Activated CD4-positive, alpha-beta T cell treated with anti-CD3 and anti-CD28 coated beads for 36 hours (primary cell): ENCODE results near the gene SNPH. TPM values are rescaled to one million over a fixed set of nuclear protein-coding genes. Genes with fewer than 3 reads are reported as not detected.

Experiments used
- ATAC-seq: fragments of 200-7000 bp; cut with Tn5 transposase; one replicate; pipeline ENCODE4 v1.10.0; 2021; ENCODE audit warnings: mild to moderate bottlenecking, moderate library complexity
- CTCF ChIA-PET: fragments of 350-600 bp; sonication (Branson Sonifier 250); formaldehyde crosslinking; loops from one replicate; lab custom pipeline; 2021; ENCODE audit warnings: antibody characterized with exemption; lab: Charles Lee
- POLR2A ChIA-PET: fragments of 350-600 bp; sonication (Branson Sonifier 250); formaldehyde crosslinking; loops from one replicate; lab custom pipeline; 2021; ENCODE audit warnings: antibody characterized with exemption, inconsistent platforms; lab: Charles Lee
- DNase-seq: peaks from one replicate; pipeline ENCODE4 v3.0.0-alpha.2; 2020
- H3K27ac Mint-ChIP-seq: one replicate; pipeline ENCODE4 v1.8.0; 2021; ENCODE audit warnings: mixed read lengths
- H3K27me3 Mint-ChIP-seq: one replicate; pipeline ENCODE4 v1.8.0; 2021; ENCODE audit warnings: mixed read lengths
- H3K36me3 Mint-ChIP-seq: one replicate; pipeline ENCODE4 v1.8.0; 2021; ENCODE audit warnings: low read depth, mixed read lengths
- H3K4me1 Mint-ChIP-seq: one replicate; pipeline ENCODE4 v1.8.0; 2021; ENCODE audit warnings: mixed read lengths
- H3K4me3 Mint-ChIP-seq: one replicate; pipeline ENCODE4 v1.8.0; 2021; ENCODE audit warnings: mild to moderate bottlenecking, moderate library complexity, mixed read lengths
- H3K9me3 Mint-ChIP-seq: one replicate; pipeline ENCODE4 v1.8.0; 2021; ENCODE audit warnings: low read depth, mixed read lengths
- intact Hi-C, 2 experiments: fragments of 100-400 bp; cut with DNase I in 1 of 2; cut with micrococcal nuclease in 1 of 2; formaldehyde crosslinking; loops; one replicate each; pipeline versions ENCODE4 v1.14.2 to v1.15.1; 2022 to 2024; cut with DNase I, micrococcal nuclease
- total RNA-seq, 2 experiments: library from RNA; stranded (reverse); gene quantifications; one replicate each; pipeline ENCODE4 v1.2.3, GENCODE V29; 2021

Gene SNPH
- total RNA-seq, 2 experiments from 2014 or later: 2.5 to 2.9 TPM

- no peak overlapping the region for H3K27ac Mint-ChIP-seq
- intact Hi-C loops: no loop called here
- H3K27me3 Mint-ChIP-seq: no peaks in the 10 kb centered on the region
- H3K36me3 Mint-ChIP-seq: peaks cover 13% of the 10 kb centered on the region
- ChIA-PET POLR2A (no interaction called here), CTCF (interaction anchor here (1.1 to 1.5 kb wide), 3 partner anchors 9 to 37 kb away, joined by 3 to 4 read pairs (median 3); no protein-coding TSS in a partner anchor)
- peaks cover 24% of the 10 kb centered on the region for H3K4me1 Mint-ChIP-seq
- H3K9me3 Mint-ChIP-seq: peaks cover 8% of the 10 kb centered on the region
- DNase-seq (no peak), ATAC-seq (peak; percentile 49)
- no peak overlapping the region for H3K4me3 Mint-ChIP-seq
Observed at GRCh38 chr20:1345030-1345755, 79.1 kb downstream of the SNPH start.

- H3K36me3 Mint-ChIP-seq: peaks cover 18% of the 10 kb centered on the region
- no peak overlapping the region for H3K4me3 Mint-ChIP-seq
- DNase-seq: no peak
- intact Hi-C loops: no loop called here
- H3K27ac Mint-ChIP-seq: no peak overlapping the region
- peaks cover 8% of the 10 kb centered on the region for H3K9me3 Mint-ChIP-seq
- no peak for ATAC-seq
- H3K27me3 Mint-ChIP-seq: no peaks in the 10 kb centered on the region
- H3K4me1 Mint-ChIP-seq: peaks cover 24% of the 10 kb centered on the region
- CTCF ChIA-PET: interaction anchor here (1.1 to 1.5 kb wide), 3 partner anchors 9 to 37 kb away, joined by 3 to 4 read pairs (median 3); no protein-coding TSS in a partner anchor
- POLR2A ChIA-PET: no interaction called here
Observed at GRCh38 chr20:1345756-1346093, 79.6 kb downstream of the SNPH start.

GRCh38 chr20:1346315-1346969, 80.3 kb downstream of the SNPH start:
- peaks cover 24% of the 10 kb centered on the region for H3K4me1 Mint-ChIP-seq
- intact Hi-C loops: no loop called here
- no peak for ATAC-seq
- H3K27me3 Mint-ChIP-seq: no peaks in the 10 kb centered on the region
- POLR2A ChIA-PET: no interaction called here
- peaks cover 25% of the 10 kb centered on the region for H3K36me3 Mint-ChIP-seq
- H3K9me3 Mint-ChIP-seq: peaks cover 8% of the 10 kb centered on the region
- no peak overlapping the region for H3K4me3 Mint-ChIP-seq
- DNase-seq: no peak
- peak overlapping the region; percentile 13 for H3K27ac Mint-ChIP-seq
- CTCF ChIA-PET: interaction anchor here (1.1 to 1.3 kb wide), 2 partner anchors 10 to 11 kb away, joined by 3 read pairs; no protein-coding TSS in a partner anchor

GRCh38 chr20:1353956-1354355, 87.9 kb downstream of the SNPH start:
- ChIA-PET POLR2A (no interaction called here), CTCF (interaction anchor here (1.1 kb wide), 1 partner anchor 12 kb away, joined by 3 read pairs; no protein-coding TSS in a partner anchor)
- ATAC-seq (no peak), DNase-seq (no peak)
- H3K27me3 Mint-ChIP-seq: no peaks in the 10 kb centered on the region
- no peak overlapping the region for H3K4me3 Mint-ChIP-seq
- no peak overlapping the region for H3K27ac Mint-ChIP-seq
- H3K9me3 Mint-ChIP-seq: peaks cover 7% of the 10 kb centered on the region
- H3K4me1 Mint-ChIP-seq: peaks cover 20% of the 10 kb centered on the region
- intact Hi-C loops: no loop called here
- H3K36me3 Mint-ChIP-seq: peaks cover 68% of the 10 kb centered on the region

- intact Hi-C loops: loop anchor here (1.0 to 2.0 kb wide), 3 partner anchors 19 to 108 kb away; partner anchors contain the start of gene NSFL1C (in 1 of the 2)
- peaks cover 56% of the 10 kb centered on the region for H3K4me1 Mint-ChIP-seq
- H3K27ac Mint-ChIP-seq: peak overlapping the region; percentile 70
- H3K4me3 Mint-ChIP-seq: peak overlapping the region; percentile 54
- ChIA-PET CTCF (interaction anchor here (1.0 to 1.4 kb wide), 4 partner anchors 12 to 78 kb away, joined by 3 to 7 read pairs (median 4); no protein-coding TSS in a partner anchor), POLR2A (interaction anchor here (0.8 to 1.3 kb wide), 2 partner anchors 29 to 81 kb away, joined by 4 read pairs; partner anchors contain the start of gene SDCBP2)
- H3K27me3 Mint-ChIP-seq: no peaks in the 10 kb centered on the region
- H3K36me3 Mint-ChIP-seq: peaks cover 63% of the 10 kb centered on the region
- DNase-seq (peak; percentile 49), ATAC-seq (peak; percentile 93)
- H3K9me3 Mint-ChIP-seq: peaks cover 5% of the 10 kb centered on the region
Observed at GRCh38 chr20:1357921-1358671, 92.0 kb downstream of the SNPH start.

Other genes with a start within 250 kb of the SNPH start
- 100 to 1,000 TPM; 143 to 178 TPM for gene PSMF1, start 147.7 kb upstream of the SNPH start, total RNA-seq
- 1 to 10 TPM; 1.5 to 2.0 TPM for gene TMEM74B, start 81.3 kb upstream of the SNPH start, total RNA-seq
- not detected for gene C20orf202, start 62.8 kb upstream of the SNPH start, total RNA-seq
- under 1 TPM in 1 of 2 experiments, not detected in 1; 0.32 TPM for gene RAD21L1, start 40.2 kb upstream of the SNPH start, total RNA-seq
- gene SDCBP2, start 62.8 kb downstream of the SNPH start, total RNA-seq: 1 to 10 TPM; 2.8 to 3.2 TPM
- gene FKBP1A, start 126.8 kb downstream of the SNPH start, total RNA-seq: 100 to 1,000 TPM; 265 to 316 TPM
- 10 to 100 TPM; 71.3 to 78.1 TPM for gene NSFL1C, start 200.6 kb downstream of the SNPH start, total RNA-seq
- gene SIRPB2, start 225.1 kb downstream of the SNPH start, total RNA-seq: not detected